Endodermal cell (in vitro differentiated cells): ENCODE results near the gene SORL1-AS1.

Source experiments
- DNase-seq: peaks from one replicate; pipeline ENCODE4 v3.0.0-alpha.2; 2017
- H3K27ac ChIP-seq: 2 replicates; pipeline ENCODE4 v1.5.1; 2013; ENCODE audit warnings: mild to moderate bottlenecking, low read depth, low read length, moderate library complexity
- H3K27me3 ChIP-seq: 2 replicates; pipeline ENCODE4 v1.6.1; 2013; ENCODE audit warnings: mild to moderate bottlenecking, low read length, moderate library complexity; ENCODE audit not compliant: insufficient read depth, control insufficient read depth, poor library complexity, severe bottlenecking
- H3K36me3 ChIP-seq: 2 replicates; pipeline ENCODE4 v1.7.0; 2013; ENCODE audit warnings: mild to moderate bottlenecking, low read length, moderate library complexity; ENCODE audit not compliant: control insufficient read depth, insufficient read depth
- H3K4me1 ChIP-seq: one replicate; pipeline ENCODE4 v1.7.0; 2013; ENCODE audit warnings: low read length; ENCODE audit not compliant: control insufficient read depth, insufficient read depth
- H3K4me3 ChIP-seq: 2 replicates; pipeline ENCODE4 v1.5.1; 2013; ENCODE audit warnings: mild to moderate bottlenecking, low read length, moderate library complexity
- H3K9ac ChIP-seq: 2 replicates; pipeline ENCODE4 v1.6.1; 2013; ENCODE audit warnings: mild to moderate bottlenecking, low read length, moderate library complexity; ENCODE audit not compliant: poor library complexity, severe bottlenecking; ENCODE audit errors: extremely low read depth
- H3K9me3 ChIP-seq: 2 replicates; pipeline ENCODE4 v1.6.1; 2013; ENCODE audit warnings: mild to moderate bottlenecking, low read length, moderate library complexity; ENCODE audit not compliant: control insufficient read depth
- H3K27ac Mint-ChIP-seq: 2 replicates; pipeline ENCODE4 v1.8.0; 2020; ENCODE audit warnings: mixed read lengths
- H3K27me3 Mint-ChIP-seq: 2 replicates; pipeline ENCODE4 v1.8.0; 2021; ENCODE audit warnings: mild to moderate bottlenecking, mixed read lengths; ENCODE audit not compliant: insufficient read depth
- H3K36me3 Mint-ChIP-seq: 2 replicates; pipeline ENCODE4 v1.8.0; 2020; ENCODE audit warnings: low read depth, mixed read lengths
- H3K4me1 Mint-ChIP-seq: 2 replicates; pipeline ENCODE4 v1.8.0; 2020; ENCODE audit warnings: mixed read lengths
- H3K4me3 Mint-ChIP-seq: 2 replicates; pipeline ENCODE4 v1.8.0; 2020; ENCODE audit warnings: mild to moderate bottlenecking, moderate library complexity, mixed read lengths
- H3K9me3 Mint-ChIP-seq: 2 replicates; pipeline ENCODE4 v1.8.0; 2020; ENCODE audit warnings: mild to moderate bottlenecking, mixed read lengths
- CTCF ChIP-seq: fragments of 200-600 bp; sonication (generic); conservative IDR thresholded peaks from 2 replicates; pipeline ENCODE4 v1.5.0; 2021; ENCODE audit warnings: antibody characterized with exemption, mild to moderate bottlenecking
- WGBS, 2 experiments: methylation state at CpG; one replicate each; pipeline versions ENCODE4 v1.1.5 to v1.1.7; 2013; ENCODE audit warnings: missing lambda C conversion rate in 2 of 2, mixed read lengths in 1 of 2; ENCODE audit not compliant: insufficient coverage in 1 of 2, insufficient read length in 1 of 2; 5-methylcytosine and 5-hydroxymethylcytosine counted together

The SORL1-AS1 gene

GRCh38 chr11:121420398-121420797 lies 32.4 kb downstream of the SORL1-AS1 start:
- 95 to 100% methylated on average over 2 of the region's 2 CpGs for WGBS, 2 experiments
- Histone ChIP-seq H3K27me3 (no peaks in the 10 kb centered on the region), H3K4me3 (no peak overlapping the region), H3K9me3 (no peaks in the 10 kb centered on the region), H3K36me3 (no peaks in the 10 kb centered on the region), H3K9ac (no peak overlapping the region), H3K4me1 (no peaks in the 10 kb centered on the region), H3K27ac (no peak overlapping the region)
- peaks cover 12% of the 10 kb centered on the region for H3K27me3 Mint-ChIP-seq
- H3K27ac Mint-ChIP-seq = no peak overlapping the region
- TF ChIP-seq CTCF = no peak
- H3K4me3 Mint-ChIP-seq = no peak overlapping the region
- peaks cover 3% of the 10 kb centered on the region for H3K4me1 Mint-ChIP-seq
- peaks cover 3% of the 10 kb centered on the region for H3K9me3 Mint-ChIP-seq
- H3K36me3 Mint-ChIP-seq = no peaks in the 10 kb centered on the region
- DNase-seq = no peak

- H3K27me3 Mint-ChIP-seq = peaks cover 10% of the 10 kb centered on the region
- Histone ChIP-seq H3K36me3 (no peaks in the 10 kb centered on the region), H3K4me1 (no peaks in the 10 kb centered on the region), H3K9me3 (no peaks in the 10 kb centered on the region), H3K27ac (no peak overlapping the region), H3K9ac (no peak overlapping the region), H3K27me3 (no peaks in the 10 kb centered on the region), H3K4me3 (no peak overlapping the region)
- WGBS, 2 experiments = 91 to 94% methylated on average over 4 of the region's 4 CpGs
- DNase-seq = no peak
- H3K4me3 Mint-ChIP-seq = no peak overlapping the region
- H3K9me3 Mint-ChIP-seq = peaks cover 2% of the 10 kb centered on the region
- H3K27ac Mint-ChIP-seq = no peak overlapping the region
- H3K4me1 Mint-ChIP-seq = peaks cover 3% of the 10 kb centered on the region
- TF ChIP-seq CTCF = no peak
- no peaks in the 10 kb centered on the region for H3K36me3 Mint-ChIP-seq
Measured at GRCh38 chr11:121419836-121420235, 32.9 kb downstream of the SORL1-AS1 start.

- 90 to 92% methylated on average over 3 to 7 of the region's 7 CpGs for WGBS, 2 experiments
- Mint-ChIP-seq H3K36me3 (no peaks in the 10 kb centered on the region), H3K4me3 (no peak overlapping the region), H3K9me3 (no peaks in the 10 kb centered on the region), H3K27me3 (peaks cover 1% of the 10 kb centered on the region), H3K27ac (no peak overlapping the region), H3K4me1 (peaks cover 3% of the 10 kb centered on the region)
- Histone ChIP-seq H3K4me3 (no peak overlapping the region), H3K9ac (no peak overlapping the region), H3K27ac (no peak overlapping the region), H3K27me3 (no peaks in the 10 kb centered on the region), H3K4me1 (no peaks in the 10 kb centered on the region), H3K36me3 (no peaks in the 10 kb centered on the region), H3K9me3 (no peaks in the 10 kb centered on the region)
- no peak for TF ChIP-seq CTCF
- DNase-seq = no peak
Measured at GRCh38 chr11:121418625-121419114, 34.1 kb downstream of the SORL1-AS1 start.
